IMR-90 (cell line): ENCODE data around the gene TTYH3.

Experiments
- SMC3 ChIP-seq: fragments of 150-350 bp; IDR thresholded peaks from 2 replicates; pipeline ENCODE4 v1.6.1; 2016; ENCODE audit warnings: low read depth, mild to moderate bottlenecking, antibody characterized with exemption, low read length, moderate library complexity
- TF ChIP-seq, protein P1 (sequence below): conservative IDR thresholded peaks from 2 replicates; pipeline ENCODE4 v1.5.1; 2012; ENCODE audit warnings: mild to moderate bottlenecking, low read depth, low read length, improper control_type of control experiment

DNA sequence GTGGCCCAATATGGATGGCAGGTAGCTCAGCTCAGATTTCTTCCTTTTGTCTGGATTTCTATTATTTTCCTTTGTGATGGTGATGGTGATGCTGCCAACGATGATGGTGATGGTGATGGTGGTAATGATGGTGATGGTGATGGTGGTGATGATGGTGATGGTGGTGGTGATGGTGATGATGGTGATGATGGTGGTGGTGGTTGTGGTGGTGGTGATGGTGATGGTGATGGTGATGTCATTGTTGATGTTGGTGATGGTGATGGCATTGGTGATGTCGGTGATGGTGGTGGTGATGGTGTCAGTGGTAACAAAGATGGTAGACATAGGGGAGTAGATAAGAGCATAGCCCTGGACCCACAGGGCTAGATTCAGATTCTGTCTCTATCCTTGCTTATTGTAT, 25.4 kb downstream of the TTYH3 start:
- no peak for TF ChIP-seq SMC3
- TF ChIP-seq, protein P1, sequence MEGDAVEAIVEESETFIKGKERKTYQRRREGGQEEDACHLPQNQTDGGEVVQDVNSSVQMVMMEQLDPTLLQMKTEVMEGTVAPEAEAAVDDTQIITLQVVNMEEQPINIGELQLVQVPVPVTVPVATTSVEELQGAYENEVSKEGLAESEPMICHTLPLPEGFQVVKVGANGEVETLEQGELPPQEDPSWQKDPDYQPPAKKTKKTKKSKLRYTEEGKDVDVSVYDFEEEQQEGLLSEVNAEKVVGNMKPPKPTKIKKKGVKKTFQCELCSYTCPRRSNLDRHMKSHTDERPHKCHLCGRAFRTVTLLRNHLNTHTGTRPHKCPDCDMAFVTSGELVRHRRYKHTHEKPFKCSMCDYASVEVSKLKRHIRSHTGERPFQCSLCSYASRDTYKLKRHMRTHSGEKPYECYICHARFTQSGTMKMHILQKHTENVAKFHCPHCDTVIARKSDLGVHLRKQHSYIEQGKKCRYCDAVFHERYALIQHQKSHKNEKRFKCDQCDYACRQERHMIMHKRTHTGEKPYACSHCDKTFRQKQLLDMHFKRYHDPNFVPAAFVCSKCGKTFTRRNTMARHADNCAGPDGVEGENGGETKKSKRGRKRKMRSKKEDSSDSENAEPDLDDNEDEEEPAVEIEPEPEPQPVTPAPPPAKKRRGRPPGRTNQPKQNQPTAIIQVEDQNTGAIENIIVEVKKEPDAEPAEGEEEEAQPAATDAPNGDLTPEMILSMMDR, result no peak
